HG03097 (cell line): ENCODE data around the gene STK31.
"Not testable (repeated sequence)": the region's sequence is repeated elsewhere in the genome, so short reads cannot be mapped to it uniquely, and the experiment has no call there.

Experiments
- ATAC-seq: cut with Tn5 transposase; IDR thresholded peaks from one replicate; pipeline ENCODE4 v1.9.1; 2021; ENCODE audit not compliant: unreplicated experiment, low FRiP score

STK31 gene

DNA sequence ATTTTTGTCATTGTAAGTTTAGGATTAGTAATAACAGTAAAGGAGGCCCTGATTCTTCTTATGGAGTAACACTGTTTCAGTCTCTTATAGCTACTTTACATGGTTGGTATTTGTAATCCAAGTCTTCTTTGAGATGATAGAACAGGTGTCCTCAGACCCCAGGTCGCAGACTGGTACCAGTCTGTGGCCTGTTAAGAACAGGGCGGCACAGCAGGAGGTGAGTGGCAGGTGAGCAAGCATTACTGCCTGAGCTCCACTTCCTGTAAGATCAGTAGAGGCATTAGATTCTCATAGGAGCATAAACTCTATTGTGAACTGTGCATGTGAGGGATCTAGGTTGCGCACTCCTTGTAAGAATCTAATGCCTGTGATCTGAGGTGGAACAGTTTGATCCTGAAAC is 77.3 kb downstream of the STK31 start:
- ATAC-seq = no peak

DNA sequence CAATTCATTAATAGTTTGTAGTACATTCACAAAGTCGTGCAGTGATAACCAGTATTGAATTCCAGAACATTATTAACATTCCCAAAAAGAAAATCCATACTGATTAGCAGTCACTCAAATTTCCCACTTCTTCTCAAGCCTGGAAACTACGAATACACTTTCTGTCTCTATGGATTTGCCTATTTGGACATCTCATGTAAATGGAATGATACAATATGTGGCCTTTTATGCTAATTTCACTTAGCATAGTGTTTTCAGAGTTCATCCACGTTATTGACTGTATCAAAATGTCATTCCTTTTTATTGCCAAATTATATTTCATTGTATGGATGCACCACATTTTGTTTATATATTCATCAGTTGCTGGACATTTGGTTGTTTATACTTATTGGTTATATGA is 78.8 kb downstream of the STK31 start:
- no peak for ATAC-seq

- ATAC-seq = no peak
Measured at GRCh38 chr7:23791721-23792120, 81.7 kb downstream of the STK31 start.

DNA sequence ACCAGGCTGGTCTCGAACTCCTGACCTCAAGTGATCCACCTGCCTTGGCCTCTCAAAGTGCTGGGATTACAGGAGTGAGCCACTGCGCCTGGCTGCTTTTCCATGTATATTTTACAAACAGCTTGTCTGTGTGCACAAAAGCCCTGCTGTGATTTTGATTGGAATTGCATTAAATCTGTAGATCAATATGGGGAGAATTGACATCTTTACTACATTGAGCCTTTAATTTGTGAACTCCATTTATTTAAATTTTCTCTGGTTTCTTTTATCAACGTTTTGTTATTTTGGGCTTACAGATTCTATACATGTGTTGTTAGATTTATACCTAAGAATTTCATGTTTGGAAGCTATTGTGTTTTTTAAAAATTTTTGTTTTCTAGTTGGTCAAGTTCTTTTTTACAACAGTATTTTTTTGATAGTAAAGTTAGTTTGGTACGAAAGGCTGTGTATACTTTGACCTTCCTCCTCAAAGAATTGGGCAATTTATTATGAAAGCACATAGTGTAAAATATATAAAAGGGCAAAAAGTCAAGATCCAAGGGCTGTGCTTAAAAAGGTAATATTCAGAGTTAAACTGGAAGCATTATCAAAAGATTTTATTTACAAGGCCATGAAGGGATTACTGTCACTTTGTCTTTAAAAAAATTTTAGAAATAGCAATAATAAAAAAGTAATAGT is 92.8 kb downstream of the STK31 start:
- no peak for ATAC-seq

DNA sequence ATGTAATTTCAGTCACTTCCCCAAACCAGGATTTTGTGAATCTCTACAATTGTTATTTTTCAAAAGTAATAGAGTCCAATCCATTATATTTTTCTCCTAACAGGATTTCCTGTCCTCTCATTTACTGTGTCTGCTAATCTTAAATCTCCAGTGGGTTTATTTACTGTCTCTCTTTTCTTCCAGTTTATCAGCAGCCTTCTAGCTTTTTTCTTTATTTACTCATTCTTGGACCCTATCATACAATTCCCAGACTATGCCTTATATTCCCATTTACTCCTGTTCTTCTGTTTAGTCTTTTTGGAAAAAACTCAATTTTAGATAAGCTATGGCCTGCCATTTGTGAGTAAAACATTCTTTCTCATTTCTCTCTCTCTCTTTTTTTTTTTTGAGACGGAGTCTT is 94.7 kb downstream of the STK31 start:
- no peak for ATAC-seq

- no peak for ATAC-seq
Measured at GRCh38 chr7:23808421-23808820, 98.4 kb downstream of the STK31 start.

DNA sequence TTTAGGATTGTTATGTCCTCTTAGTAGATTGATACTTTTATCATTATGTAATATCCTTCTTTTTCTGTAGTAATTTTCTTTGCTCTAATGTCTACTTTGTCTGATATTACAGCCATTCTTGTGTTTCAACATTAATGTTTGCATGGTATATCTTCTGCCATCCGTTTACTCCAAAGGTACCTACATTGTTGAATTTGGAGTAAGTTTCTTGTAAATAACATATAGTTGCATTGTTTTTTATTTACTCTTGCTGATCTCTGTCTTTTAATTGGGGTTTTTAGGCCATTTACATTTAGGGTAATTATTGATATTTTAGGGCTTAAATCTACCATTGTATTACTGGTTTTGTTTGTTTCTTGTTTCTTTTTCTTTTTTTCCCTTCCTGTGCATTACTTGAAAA is 100.1 kb downstream of the STK31 start:
- no peak for ATAC-seq

- no peak for ATAC-seq
Measured at GRCh38 chr7:23811540-23811939, 101.5 kb downstream of the STK31 start.

GRCh38 chr7:23828125-23828524 is 118.1 kb downstream of the STK31 start:
- ATAC-seq = not testable (repeated sequence)

- ATAC-seq = not testable (repeated sequence)
Measured at GRCh38 chr7:23832733-23833132, 122.7 kb downstream of the STK31 start.

DNA sequence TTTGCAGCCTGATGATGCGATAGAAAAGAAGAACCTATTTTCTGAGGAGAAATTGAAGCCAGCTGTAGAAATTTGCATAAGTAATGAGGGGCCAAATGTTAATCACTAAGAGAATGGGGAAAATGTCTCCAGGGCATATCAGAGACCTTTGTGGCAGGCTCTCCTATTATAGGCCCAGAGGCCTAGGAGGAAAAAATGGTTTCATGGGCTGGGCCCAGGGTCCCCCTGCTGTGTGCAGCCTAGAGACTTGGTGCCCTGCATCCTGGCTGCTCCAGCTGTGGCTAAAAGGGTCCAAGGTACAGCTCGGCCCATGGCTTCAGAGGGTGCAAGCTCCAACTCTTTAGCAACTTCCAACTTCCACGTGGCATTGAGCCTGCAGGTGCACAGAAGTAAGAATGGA is 123.4 kb downstream of the STK31 start:
- ATAC-seq = no peak

GRCh38 chr7:23844837-23845236 is 134.8 kb downstream of the STK31 start:
- ATAC-seq = not testable (repeated sequence)

- no peak for ATAC-seq
Measured at GRCh38 chr7:23852135-23852534, 142.1 kb downstream of the STK31 start.

- ATAC-seq = no peak
Measured at GRCh38 chr7:23852988-23853387, 143.0 kb downstream of the STK31 start.

DNA sequence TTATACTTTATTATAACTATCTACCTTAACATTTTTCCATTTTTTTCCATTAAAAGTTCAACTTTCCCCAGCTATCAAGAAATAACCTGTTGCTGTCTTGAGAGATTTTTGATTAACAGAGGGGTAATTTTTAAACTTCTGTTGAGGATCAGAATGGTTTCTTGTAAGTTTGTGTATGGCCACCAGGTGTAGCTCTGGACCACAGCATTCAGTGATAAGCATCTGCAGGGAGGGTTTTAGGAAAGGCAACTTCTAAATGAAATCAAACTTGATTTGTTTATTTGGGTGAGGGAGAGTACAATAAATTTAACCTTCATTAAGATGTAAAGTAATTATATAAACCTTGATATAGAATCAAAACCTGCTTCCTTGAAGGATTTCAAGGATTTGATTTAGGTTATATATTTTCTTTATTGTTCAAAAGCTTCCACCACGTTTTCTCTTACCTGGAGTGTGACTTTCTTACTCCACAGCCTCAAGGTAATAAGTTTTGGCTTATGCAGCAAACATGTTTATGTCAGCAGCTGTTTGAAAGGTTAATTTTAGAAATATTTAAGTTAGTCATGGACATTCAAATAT is 153.3 kb downstream of the STK31 start:
- ATAC-seq = no peak

GRCh38 chr7:23864973-23865372 is 155.0 kb downstream of the STK31 start:
- no peak for ATAC-seq

DNA sequence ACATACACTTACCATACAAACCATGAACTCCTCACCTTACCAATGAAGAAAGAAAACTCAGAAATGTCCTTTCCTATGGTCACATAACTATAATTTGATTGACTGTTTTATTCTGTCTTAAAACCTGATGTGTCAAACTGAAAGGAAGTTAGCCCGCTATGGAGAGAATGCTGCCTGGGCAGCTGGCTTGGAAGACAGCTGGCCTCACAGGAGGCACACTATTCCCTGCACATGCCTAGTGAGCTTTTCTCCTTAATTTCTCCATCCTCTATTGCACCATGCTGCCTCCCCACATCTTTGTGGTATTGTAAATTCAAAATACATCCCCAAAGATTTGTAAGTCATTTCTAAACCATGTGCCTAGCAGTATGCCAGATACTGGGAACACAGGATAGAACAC is 163.3 kb downstream of the STK31 start:
- ATAC-seq = no peak

- ATAC-seq = not testable (repeated sequence)
Measured at GRCh38 chr7:23876526-23876925, 166.5 kb downstream of the STK31 start.
